ENCODE measurements around the gene ARHGAP1. TPM values are rescaled to one million over a fixed set of nuclear protein-coding genes. Genes with fewer than 3 reads are reported as not detected.
A peak's percentile ranks its signal among the peaks of the same experiment; 100 is the strongest.

The ARHGAP1 gene
- total and polyA plus RNA-seq, 2 of the 13 experiments (the other 11 are each of a cell fraction or from before 2014, with no cell fraction given), result 18.6 to 30.3 TPM

DNA sequence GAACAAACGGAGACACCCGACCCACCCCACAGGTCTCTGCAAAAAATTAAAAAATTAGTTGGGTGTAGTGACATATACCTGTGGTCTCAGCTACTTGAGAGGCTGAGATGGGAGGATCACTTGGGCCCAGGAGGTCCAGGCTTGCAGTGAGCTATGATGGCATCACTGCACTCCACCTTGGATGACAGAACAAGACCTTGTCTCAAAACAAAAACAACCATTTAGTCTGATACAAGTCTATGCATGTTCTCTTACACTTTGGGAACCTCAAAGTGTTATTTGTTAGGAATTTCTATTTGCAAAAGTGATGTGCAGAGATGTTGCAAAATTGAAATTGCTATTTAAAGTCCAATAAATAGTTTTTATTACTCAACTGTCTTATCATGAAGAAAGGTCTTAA lies 68.7 kb downstream of the ARHGAP1 start (continued):
- no peak for TF ChIP-seq TAF15 (IDR thresholded peaks at IDR 0.05; ENCODE audit: low read depth, low read length, poor library complexity, severe bottlenecking)

DNA sequence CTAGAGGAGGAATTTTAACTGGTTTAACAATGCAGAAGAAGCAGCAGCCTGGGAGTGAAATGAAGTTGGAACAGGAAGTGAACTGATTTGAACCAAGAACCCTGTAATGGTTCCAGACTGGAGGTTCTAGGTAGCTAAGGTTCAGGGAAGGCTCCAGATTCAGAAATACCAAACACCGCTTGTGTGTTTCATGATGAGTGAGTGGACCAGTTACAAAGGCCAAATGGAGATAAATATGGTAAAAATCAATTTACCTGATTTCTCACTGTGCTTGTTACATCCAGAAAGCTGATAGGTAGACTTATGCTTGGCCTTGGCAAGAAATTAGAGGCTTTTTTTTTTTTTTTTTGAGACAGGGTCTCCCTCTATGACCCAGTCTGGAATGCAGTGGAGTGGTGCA lies 70.2 kb downstream of the ARHGAP1 start:
- Histone ChIP-seq H3K27me3 (ENCODE audit: control insufficient read depth in 1 of 2, insufficient read depth in 2 of 2, low read length in 2 of 2) (no peaks in the 10 kb centered on the region), H4K20me1 (ENCODE audit: insufficient read depth, low read length) (no peaks in the 10 kb centered on the region), H3K4me3 (replicated peaks in 1 of 3; ENCODE audit: insufficient read depth in 1 of 3, low read depth in 2 of 3, low read length in 3 of 3) (no peak overlapping the region), H3K79me2 (ENCODE audit: insufficient read depth, low read length) (peaks cover 6% of the 10 kb centered on the region), H3K4me1 (ENCODE audit: insufficient read depth, low read length) (peaks cover 32% of the 10 kb centered on the region), H3K4me2 (ENCODE audit: low read depth, low read length) (no peak overlapping the region), H3K9ac (ENCODE audit: insufficient read depth, low read depth, low read length) (no peak overlapping the region), H3K27ac (ENCODE audit: extremely low read length, insufficient read depth, low read length) (no peak overlapping the region), H2AFZ (ENCODE audit: low read length) (no peak overlapping the region), H3K9me3 (ENCODE audit: low read length) (no peaks in the 10 kb centered on the region), H3K36me3 (replicated peaks in 1 of 2; ENCODE audit: control insufficient read depth in 1 of 2, insufficient read depth in 2 of 2, low read length in 2 of 2) (peaks cover 9 to 40% of the 10 kb centered on the region in 2 experiments; a peak in 4 of 5 replicates)
- BruUV-seq (replicated peaks), result no TSS peak
- in situ Hi-C loops (cut with HindIII; ENCODE audit: extremely low pct_ligation_motif_present, low pct_unique_long_range_greater_than_20kb) (no loop called here), intact Hi-C loops (cut with micrococcal nuclease; ENCODE audit: unreplicated experiment) (no loop called here)
- WGBS (ENCODE audit: low lambda C conversion rate), result 100% methylated on average over 1 of the region's 1 CpG
- FAIRE-seq (no peak), ATAC-seq (no peak), DNase-seq (ENCODE audit: low spot score) (no peak)
- TF ChIP-seq RARA (CRISPR knock-in tag; IDR thresholded peaks at IDR 0.05) (0 out of 2 replicates have a peak, but pooled peaks have one; percentile 15), ZSCAN22 (CRISPR knock-in tag; IDR thresholded peaks at IDR 0.05) (no peak), ZNF331 (CRISPR knock-in tag; IDR thresholded peaks at IDR 0.05) (no peak), ATF7 (IDR thresholded peaks at IDR 0.05) (no peak), ATF7 (CRISPR knock-in tag; IDR thresholded peaks at IDR 0.05) (no peak), GZF1 (CRISPR knock-in tag; IDR thresholded peaks at IDR 0.05) (0 out of 2 replicates have a peak, but pooled peaks have one; percentile 69), ZFP36L1 (CRISPR knock-in tag; IDR thresholded peaks at IDR 0.05) (no peak), TGIF2 (CRISPR knock-in tag; IDR thresholded peaks at IDR 0.05) (no peak), PRMT3 (CRISPR knock-in tag; IDR thresholded peaks at IDR 0.05; ENCODE audit: borderline replicate concordance, low read depth) (no peak)
- TF ChIP-seq, protein P1, sequence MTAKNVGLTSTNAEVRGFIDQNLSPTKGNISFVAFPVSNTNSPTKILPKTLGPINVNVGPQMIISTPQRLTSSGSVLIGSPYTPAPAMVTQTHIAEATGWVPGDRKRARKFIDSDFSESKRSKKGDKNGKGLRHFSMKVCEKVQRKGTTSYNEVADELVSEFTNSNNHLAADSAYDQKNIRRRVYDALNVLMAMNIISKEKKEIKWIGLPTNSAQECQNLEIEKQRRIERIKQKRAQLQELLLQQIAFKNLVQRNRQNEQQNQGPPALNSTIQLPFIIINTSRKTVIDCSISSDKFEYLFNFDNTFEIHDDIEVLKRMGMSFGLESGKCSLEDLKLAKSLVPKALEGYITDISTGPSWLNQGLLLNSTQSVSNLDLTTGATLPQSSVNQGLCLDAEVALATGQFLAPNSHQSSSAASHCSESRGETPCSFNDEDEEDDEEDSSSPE (CRISPR knock-in tag; IDR thresholded peaks at IDR 0.05), result no peak
- ChIA-PET CTCF (ENCODE audit: low intra/inter-chr PET ratio, low total read pairs) (no interaction called here), POLR2A (interaction anchor here (1.1 kb wide), 1 partner anchor 89 kb away, joined by 3 read pairs; the partner anchor contains the start of gene F2)

Data from HepG2 (cell line).